Esophagus mucosa (tissue), 1 donor: ENCODE data around the gene ELMO1. TPM values are rescaled to one million over a fixed set of nuclear protein-coding genes. Genes with fewer than 3 reads are reported as not detected.

Experiments used
- ATAC-seq: fragments of 200-7000 bp; cut with Tn5 transposase; one replicate; pipeline ENCODE4 v1.9.1; 2020
- total RNA-seq: library from RNA; stranded (reverse); gene quantifications from one replicate; pipeline ENCODE4 v1.2.4, GENCODE V29; 2023
- donor health status: DM: yes; HTN: yes; CAD: no.

The ELMO1 gene
- total RNA-seq, 1 donor from 2014 or later = 4.0 TPM

- ATAC-seq = no peak
Measured at GRCh38 chr7:36937754-36938563, 510.7 kb downstream of the ELMO1 start.

- ATAC-seq = no peak
Measured at GRCh38 chr7:36931892-36932291, 516.8 kb downstream of the ELMO1 start.

DNA sequence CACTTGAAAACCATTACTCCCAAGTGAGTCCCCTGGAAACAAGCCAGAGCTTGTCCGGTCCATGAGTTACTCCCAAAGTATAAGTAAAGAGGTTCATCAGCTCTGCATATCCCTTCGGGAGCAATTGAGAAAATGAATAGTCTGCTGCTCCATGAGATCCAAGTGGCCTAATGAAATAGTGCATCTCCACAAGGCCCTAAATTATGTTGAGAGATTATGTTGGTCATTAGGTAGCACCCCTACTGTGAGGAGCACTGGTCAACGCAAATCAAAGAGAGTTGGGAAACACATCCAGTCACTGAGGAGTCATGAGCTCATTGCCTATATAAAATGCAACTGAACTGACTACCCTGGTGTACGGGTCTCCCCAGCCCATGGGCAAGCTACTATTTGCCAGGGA is 518.9 kb downstream of the ELMO1 start:
- ATAC-seq = no peak

GRCh38 chr7:36928718-36929117 is 519.9 kb downstream of the ELMO1 start:
- no peak for ATAC-seq

DNA sequence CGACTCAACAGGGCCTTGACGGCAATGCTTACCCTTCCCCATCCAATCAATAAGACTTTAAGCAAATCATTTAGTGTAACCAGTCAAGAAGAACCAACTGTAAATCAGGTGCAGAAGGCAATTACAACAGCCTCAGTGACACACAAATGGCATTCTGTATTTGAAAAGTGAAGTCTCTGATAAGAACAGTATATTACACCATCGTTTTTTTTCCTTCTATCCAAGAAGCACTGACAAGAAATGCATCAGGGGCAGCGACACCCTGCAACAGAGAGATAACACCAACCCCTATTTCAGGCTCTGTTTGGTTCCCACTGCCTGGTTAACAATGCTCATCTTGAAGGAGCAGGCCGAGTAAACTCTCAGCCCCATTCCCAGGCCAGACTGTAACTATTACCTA is 520.4 kb downstream of the ELMO1 start:
- ATAC-seq = no peak

GRCh38 chr7:36925691-36926090 is 523.0 kb downstream of the ELMO1 start:
- ATAC-seq = no peak

- ATAC-seq = no peak
Measured at GRCh38 chr7:36925207-36925606, 523.5 kb downstream of the ELMO1 start.

DNA sequence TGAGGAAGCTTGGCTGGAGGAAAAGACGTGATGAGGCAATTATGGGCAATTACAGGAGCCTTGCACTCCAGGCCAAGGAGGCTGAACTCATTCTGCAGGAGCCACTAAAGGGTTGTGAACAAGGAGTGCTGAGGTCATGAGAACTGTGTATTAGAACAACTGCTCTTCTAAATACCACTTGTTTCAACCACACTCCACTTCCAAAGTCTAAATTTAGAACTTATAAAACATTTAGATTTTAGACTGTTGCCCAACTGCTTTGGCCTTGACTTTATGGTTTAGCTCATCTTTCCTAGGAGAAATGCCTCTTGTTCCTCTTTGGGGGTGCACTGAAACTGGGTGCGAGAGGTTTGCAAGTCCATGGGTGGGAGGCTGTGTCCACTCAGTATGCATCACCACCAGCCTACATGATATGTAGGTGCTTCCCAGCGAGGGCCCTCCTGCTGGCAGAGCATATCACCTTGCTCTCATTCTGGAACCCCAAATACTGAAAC is 524.7 kb downstream of the ELMO1 start:
- no peak for ATAC-seq

GRCh38 chr7:36923185-36923584 is 525.5 kb downstream of the ELMO1 start:
- ATAC-seq = no peak

DNA sequence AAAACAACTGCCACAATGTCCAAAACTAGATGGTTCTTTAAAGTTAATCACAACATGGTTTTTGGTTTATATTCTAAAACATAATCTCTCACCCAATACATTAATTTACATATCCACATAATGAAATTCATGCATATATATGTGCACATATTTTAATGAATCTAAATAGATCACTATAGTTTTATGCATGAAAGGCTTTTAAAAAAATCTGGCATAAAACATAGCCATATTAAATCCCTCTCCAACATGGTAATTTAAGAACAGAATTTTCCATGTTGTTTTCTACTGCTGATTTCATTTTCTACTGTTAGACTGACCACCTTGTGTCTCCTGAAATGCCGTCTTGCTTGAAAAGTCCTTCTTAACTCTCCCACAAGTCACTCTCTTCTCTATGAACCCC is 528.2 kb downstream of the ELMO1 start:
- no peak for ATAC-seq

DNA sequence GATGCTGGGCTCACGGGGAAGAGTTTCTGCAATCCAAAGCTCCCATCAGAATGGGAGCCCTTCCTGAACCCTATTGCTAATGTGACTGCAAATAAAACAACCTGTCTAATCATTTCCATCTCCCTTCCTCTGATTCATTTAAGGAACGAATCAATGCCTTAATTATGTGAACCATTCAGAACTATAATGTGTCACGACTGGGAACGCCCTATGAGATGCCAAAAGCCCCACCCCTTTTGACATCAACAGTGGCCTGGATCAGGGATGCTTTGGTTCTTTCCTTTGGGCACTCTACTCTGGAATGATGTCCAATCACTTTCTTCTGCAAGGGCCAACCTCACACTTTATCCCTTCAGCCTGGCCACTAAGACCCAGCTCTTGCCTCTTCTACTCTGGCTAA is 528.9 kb downstream of the ELMO1 start:
- no peak for ATAC-seq

- ATAC-seq = no peak
Measured at GRCh38 chr7:36918591-36918990, 530.1 kb downstream of the ELMO1 start.

- ATAC-seq = no peak
Measured at GRCh38 chr7:36916619-36917018, 532.0 kb downstream of the ELMO1 start.

DNA sequence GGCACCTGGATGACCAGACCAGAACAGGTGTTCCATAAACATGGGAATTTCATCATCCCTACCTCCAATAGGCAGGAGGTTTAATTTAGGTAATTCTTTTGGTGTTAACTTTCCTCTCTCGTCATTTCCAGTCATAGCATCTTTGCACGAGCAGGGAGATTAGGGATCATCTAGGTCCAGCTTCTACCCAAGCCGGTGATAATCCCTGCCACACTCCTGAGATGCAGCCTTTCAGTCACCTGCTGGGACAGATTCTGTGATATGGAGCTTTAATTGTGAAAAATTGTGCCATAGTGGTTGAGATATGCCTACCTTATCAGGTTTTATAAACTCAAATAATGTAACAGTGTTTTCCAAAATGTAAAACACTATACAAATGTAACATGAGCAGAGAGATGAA is 532.5 kb downstream of the ELMO1 start:
- no peak for ATAC-seq

DNA sequence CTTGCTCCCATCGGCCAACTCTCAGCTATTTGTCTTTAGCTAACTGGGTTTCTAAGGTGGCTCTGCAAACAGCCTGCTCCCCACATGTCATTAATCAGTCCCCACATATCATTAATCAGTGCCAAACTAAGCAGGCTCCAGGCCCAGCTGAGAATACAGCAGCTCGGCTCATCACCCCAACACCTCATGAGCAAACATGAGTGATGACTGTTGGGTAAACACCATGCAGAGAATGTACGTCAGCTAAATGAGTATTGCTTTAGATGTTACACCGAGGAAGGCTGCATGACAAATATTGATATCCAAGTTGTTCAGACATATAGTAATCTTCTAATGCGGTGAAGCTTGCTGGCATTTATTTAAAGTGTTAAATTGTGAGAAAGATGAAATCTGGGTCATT is 536.9 kb downstream of the ELMO1 start:
- no peak for ATAC-seq

DNA sequence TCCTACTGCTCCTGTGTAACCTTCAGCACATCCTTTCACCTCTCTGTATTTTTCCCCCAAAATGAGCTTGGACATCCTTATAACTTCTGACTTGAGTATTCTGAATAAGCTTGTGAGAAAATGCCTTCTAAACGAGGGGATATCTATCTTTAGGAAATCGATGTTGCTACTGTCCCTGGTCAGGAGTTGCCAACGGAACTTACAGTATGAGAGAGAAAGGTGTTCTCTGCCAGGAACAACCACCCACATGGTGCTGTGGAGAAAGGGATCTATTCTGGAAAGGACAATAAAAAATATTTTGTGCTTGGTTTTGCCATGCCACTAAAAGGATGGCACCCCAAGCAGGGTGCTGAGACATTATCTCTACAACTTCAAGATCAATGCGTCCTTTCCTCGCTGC is 537.8 kb downstream of the ELMO1 start:
- no peak for ATAC-seq

GRCh38 chr7:36910401-36910800 is 538.3 kb downstream of the ELMO1 start:
- ATAC-seq = no peak

DNA sequence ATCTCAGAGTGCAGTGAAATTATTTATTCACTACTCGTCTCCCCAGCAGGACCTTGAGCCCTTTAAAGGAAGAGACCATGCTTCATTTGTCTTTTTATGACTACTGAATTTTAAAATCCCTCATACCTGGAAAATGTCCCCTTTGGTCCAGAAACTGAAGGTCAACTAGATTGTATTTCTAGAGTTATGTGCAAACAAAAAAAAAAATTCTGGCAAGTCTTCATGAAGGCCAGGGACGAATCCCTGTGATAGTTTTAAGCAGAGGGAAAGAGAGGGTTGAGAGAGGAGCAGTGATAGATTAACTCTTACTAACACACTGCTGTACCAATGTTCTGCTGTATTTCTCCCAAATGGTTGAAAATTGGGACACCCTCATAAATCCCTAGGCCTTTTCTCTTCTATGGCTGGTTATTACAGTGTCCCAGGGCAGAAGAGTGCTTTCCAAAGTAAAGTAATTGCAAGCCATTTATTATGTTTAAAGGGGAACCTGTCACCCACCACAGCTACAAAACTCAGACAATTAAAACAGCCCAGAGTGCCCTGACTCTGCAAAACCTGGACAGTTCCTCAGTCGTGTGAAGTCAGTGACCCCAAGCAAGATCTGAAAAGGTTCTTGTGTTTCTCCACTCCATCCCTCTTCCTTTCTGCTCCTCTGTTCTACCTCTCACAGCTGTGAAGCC is 541.6 kb downstream of the ELMO1 start:
- ATAC-seq = no peak

- ATAC-seq = no peak
Measured at GRCh38 chr7:36906448-36906847, 542.2 kb downstream of the ELMO1 start.

- no peak for ATAC-seq
Measured at GRCh38 chr7:36905841-36906240, 542.8 kb downstream of the ELMO1 start.

DNA sequence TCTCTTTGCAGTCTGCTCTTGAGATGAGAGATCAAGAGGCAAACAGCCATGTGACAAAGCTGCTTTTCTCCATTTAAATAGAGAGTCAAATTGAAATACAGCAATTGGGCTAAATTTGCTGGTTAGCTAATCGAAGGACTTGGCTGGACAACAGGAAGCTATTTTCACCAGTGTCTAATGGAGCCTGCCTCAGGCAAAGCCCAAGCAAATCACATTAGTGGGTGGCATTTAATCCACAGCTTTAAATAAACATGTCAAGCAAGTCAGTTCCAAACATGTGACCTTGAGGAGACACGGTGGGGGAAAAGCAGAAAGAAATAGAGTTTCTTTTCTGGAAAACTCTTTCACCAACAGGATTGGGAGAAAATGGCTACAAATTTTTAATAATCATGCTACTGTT is 543.9 kb downstream of the ELMO1 start:
- no peak for ATAC-seq

DNA sequence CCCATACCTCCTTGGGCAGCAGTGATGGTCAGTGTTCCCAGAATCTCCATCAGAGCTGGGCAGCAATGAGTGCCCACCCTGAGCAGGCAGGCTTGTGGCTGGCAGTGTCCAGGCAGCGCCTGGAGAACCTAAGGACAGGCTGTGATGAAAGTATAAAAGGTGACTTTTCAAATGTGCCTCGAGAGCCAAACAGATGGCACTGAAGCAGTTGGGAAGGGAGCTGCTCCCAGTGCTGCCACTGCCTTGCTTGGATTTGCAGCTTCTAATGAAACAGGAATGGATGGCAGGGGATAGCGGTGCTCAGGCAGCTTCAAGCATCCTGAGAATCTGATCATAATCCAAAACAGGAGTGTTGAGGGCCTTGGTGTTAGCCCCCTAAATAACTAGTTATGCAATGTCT is 544.6 kb downstream of the ELMO1 start:
- ATAC-seq = no peak

- ATAC-seq = no peak
Measured at GRCh38 chr7:36900988-36901710, 547.5 kb downstream of the ELMO1 start.

- ATAC-seq = no peak
Measured at GRCh38 chr7:36898186-36898585, 550.5 kb downstream of the ELMO1 start.
